ENCODE measurements around the gene FKRP.

Gene FKRP

DNA sequence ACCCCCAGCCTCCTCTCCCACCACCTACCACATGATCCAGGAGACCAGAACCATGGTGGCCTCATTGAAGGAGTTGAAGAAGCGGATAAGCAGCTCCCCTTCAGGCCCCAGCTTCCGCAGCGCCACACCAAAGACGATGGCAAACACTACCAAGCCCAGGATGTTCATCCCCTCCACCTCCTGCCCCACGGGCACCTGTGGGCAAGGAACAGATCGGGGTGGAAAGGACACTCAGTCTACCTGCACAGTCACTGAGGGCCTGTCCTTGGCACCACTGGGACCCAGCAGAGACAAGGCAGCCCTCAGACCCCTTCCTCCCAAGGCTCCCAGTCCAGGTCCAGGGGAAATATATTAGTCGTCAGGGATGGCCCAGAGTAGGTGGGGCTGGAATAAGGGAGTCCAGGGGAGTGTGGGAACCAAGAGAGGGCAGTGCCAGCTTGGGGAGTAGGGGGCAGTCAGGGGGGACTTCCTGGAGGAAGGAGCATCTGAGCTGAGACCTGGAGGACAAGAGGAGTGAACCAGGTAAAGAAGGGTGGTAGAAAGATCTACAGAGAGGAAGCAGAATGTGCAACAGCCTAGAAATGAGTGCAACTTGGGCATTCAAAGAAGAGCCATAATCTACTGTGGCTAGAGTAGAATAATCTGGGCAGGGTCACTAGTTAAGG is 36.6 kb downstream of the FKRP start:
- TF ChIP-seq, protein P1, sequence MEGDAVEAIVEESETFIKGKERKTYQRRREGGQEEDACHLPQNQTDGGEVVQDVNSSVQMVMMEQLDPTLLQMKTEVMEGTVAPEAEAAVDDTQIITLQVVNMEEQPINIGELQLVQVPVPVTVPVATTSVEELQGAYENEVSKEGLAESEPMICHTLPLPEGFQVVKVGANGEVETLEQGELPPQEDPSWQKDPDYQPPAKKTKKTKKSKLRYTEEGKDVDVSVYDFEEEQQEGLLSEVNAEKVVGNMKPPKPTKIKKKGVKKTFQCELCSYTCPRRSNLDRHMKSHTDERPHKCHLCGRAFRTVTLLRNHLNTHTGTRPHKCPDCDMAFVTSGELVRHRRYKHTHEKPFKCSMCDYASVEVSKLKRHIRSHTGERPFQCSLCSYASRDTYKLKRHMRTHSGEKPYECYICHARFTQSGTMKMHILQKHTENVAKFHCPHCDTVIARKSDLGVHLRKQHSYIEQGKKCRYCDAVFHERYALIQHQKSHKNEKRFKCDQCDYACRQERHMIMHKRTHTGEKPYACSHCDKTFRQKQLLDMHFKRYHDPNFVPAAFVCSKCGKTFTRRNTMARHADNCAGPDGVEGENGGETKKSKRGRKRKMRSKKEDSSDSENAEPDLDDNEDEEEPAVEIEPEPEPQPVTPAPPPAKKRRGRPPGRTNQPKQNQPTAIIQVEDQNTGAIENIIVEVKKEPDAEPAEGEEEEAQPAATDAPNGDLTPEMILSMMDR (IDR thresholded peaks at IDR 0.05; ENCODE audit: poor library complexity, severe bottlenecking), result no peak
- no peaks in the 10 kb centered on the region for H3K27me3 ChIP-seq (ENCODE audit: insufficient read depth, poor library complexity, severe bottlenecking)
- H3K4me3 ChIP-seq (ENCODE audit: severe bottlenecking), result no peak overlapping the region
- ATAC-seq (ENCODE audit: low read depth) (no peak), DNase-seq (ENCODE audit: low spot score) (no peak)
- peaks cover 96% of the 10 kb centered on the region for H3K36me3 ChIP-seq (ENCODE audit: low read depth)
- H3K4me1 ChIP-seq (ENCODE audit: insufficient read depth, poor library complexity, severe bottlenecking), result peaks cover 29% of the 10 kb centered on the region
- no peaks in the 10 kb centered on the region for H3K9me3 ChIP-seq (ENCODE audit: severe bottlenecking)
- peak overlapping the region; percentile 98 for H3K27ac ChIP-seq (ENCODE audit: poor library complexity, severe bottlenecking)

GRCh38 chr19:46783670-46784069 is 37.8 kb downstream of the FKRP start:
- TF ChIP-seq, protein P1 (IDR thresholded peaks at IDR 0.05; ENCODE audit: poor library complexity, severe bottlenecking), result no peak
- Histone ChIP-seq H3K27ac (ENCODE audit: poor library complexity, severe bottlenecking) (peak overlapping the region; percentile 98), H3K9me3 (ENCODE audit: severe bottlenecking) (no peaks in the 10 kb centered on the region), H3K4me1 (ENCODE audit: insufficient read depth, poor library complexity, severe bottlenecking) (peaks cover 29% of the 10 kb centered on the region), H3K27me3 (ENCODE audit: insufficient read depth, poor library complexity, severe bottlenecking) (no peaks in the 10 kb centered on the region), H3K36me3 (ENCODE audit: low read depth) (peaks cover 85% of the 10 kb centered on the region), H3K4me3 (ENCODE audit: severe bottlenecking) (peak overlapping the region; percentile 80)
- no peak for ATAC-seq (ENCODE audit: low read depth)
- no peak for DNase-seq (ENCODE audit: low spot score)

DNA sequence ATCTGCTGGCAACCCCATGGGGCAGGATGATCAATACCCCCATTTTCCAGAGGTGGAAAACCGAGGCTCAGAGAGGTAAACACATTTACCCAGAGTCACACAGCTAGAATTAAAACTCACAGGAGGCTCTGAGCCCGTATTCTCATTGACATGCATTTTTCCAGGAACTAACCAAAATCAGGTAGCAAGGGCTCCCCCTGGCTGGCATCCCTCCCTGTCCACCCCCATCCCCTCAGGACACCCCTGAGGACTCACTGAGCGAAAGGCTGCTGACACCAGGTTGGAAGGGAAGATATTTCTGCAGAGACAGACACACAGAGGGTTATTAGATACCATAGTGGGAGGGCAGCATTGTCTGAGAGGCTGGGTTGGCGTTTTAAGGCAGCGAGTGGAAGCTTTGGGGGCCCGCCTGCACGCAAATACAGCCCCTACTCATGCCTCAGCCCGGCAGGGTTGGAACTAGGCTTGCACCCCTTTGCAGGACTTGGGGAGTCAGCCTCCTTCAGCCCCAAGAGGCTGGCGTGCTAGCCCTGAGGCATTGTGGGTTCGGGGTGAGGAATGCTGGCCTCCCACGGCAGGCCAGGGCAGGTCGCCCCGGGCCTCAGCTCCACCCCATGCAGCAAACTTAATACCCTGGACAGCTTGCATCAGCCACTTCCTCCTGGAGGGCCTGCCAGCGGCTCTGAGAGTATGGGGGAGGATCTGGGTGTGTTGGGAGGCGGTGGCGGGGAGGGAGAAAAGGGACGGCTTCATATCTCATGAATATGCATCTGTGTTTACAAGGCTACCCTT is 38.6 kb downstream of the FKRP start:
- H3K9me3 ChIP-seq (ENCODE audit: severe bottlenecking), result no peaks in the 10 kb centered on the region
- TF ChIP-seq, protein P1 (IDR thresholded peaks at IDR 0.05; ENCODE audit: poor library complexity, severe bottlenecking), result peak; percentile 47
- peaks cover 77% of the 10 kb centered on the region for H3K36me3 ChIP-seq (ENCODE audit: low read depth)
- DNase-seq (ENCODE audit: low spot score) (peak; percentile 97), ATAC-seq (ENCODE audit: low read depth) (peak; percentile 70)
- peak overlapping the region; percentile 98 for H3K27ac ChIP-seq (ENCODE audit: poor library complexity, severe bottlenecking)
- peak overlapping the region; percentile 80 for H3K4me3 ChIP-seq (ENCODE audit: severe bottlenecking)
- H3K27me3 ChIP-seq (ENCODE audit: insufficient read depth, poor library complexity, severe bottlenecking), result no peaks in the 10 kb centered on the region
- peaks cover 33% of the 10 kb centered on the region for H3K4me1 ChIP-seq (ENCODE audit: insufficient read depth, poor library complexity, severe bottlenecking)

GRCh38 chr19:46785054-46785979 is 39.5 kb downstream of the FKRP start:
- Histone ChIP-seq H3K27ac (ENCODE audit: poor library complexity, severe bottlenecking) (peak overlapping the region; percentile 98), H3K4me3 (ENCODE audit: severe bottlenecking) (peak overlapping the region; percentile 80), H3K27me3 (ENCODE audit: insufficient read depth, poor library complexity, severe bottlenecking) (no peaks in the 10 kb centered on the region), H3K4me1 (ENCODE audit: insufficient read depth, poor library complexity, severe bottlenecking) (peaks cover 33% of the 10 kb centered on the region), H3K36me3 (ENCODE audit: low read depth) (peaks cover 68% of the 10 kb centered on the region), H3K9me3 (ENCODE audit: severe bottlenecking) (no peaks in the 10 kb centered on the region)
- TF ChIP-seq, protein P1 (IDR thresholded peaks at IDR 0.05; ENCODE audit: poor library complexity, severe bottlenecking), result no peak
- DNase-seq (ENCODE audit: low spot score) (no peak), ATAC-seq (ENCODE audit: low read depth) (no peak)
